Inferior parietal cortex (tissue), 1 donor: ENCODE data around the gene MRM1.

Experiments
- DNase-seq: peaks from one replicate; pipeline ENCODE4 v3.0.0-alpha.2; 2016; ENCODE audit errors: extremely low spot score

Gene MRM1

DNA sequence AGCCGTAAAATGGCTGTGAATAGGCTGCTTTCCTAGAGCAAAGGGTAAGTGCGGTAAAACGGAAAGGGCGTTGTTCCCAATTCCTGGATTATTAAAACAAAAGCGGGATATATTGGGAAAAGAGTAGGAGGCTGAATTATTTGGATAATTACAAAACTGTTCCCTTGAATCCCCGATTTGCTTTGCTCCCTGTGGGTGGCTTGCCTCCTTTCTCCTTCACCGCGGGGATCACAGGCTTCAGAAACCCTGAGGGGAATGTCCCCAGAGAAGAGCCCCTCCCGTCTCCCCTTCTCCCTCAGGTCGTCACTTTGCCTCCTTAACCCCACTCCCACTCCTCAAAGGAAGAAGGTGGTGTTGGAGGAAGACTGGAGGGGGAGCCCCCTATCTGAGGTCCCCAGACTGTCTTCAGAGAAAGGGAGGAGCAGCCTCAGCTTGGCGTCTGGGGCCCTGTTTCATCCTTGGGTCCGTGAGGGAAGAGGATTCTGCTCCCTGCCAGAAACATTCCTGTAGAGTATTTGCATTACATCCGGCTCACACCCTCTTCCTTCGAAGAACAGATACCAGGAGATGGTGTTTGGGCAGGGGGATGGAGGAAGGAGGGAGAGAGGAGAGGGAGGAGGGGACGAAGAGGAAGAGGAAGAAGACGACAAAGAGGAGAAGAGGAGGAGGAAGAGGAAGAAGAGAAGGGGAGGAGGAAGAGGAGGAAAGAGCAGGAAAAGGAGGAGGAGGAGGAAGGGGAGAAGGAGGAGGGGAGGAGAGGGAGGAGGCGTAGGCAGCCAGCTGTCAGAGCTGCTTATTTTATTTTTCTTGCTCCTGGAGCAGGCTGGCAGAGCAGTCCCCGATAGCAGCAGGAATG, 31.8 kb downstream of the MRM1 start:
- no peak for DNase-seq

DNA sequence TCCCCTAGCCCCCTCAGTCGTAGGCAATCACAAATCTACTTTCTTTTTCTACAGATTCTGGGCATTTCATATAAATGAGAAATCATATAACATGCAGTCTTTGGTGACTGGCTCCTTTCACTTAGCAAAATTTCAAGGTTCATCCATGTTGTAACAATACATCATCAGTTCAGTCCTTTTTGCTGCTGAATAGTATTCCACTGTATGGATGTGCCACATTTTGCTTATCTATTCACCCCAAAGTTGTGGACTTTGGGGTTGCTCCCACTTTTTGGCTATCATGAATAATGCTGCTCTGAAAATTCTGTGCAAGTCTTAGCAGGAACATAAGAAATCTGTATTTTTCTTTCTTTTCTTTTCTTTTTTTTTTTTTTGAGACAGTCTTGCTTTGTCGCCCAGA, 39.0 kb downstream of the MRM1 start:
- no peak for DNase-seq

GRCh38 chr17:36640836-36641235, 39.5 kb downstream of the MRM1 start:
- no peak for DNase-seq

DNA sequence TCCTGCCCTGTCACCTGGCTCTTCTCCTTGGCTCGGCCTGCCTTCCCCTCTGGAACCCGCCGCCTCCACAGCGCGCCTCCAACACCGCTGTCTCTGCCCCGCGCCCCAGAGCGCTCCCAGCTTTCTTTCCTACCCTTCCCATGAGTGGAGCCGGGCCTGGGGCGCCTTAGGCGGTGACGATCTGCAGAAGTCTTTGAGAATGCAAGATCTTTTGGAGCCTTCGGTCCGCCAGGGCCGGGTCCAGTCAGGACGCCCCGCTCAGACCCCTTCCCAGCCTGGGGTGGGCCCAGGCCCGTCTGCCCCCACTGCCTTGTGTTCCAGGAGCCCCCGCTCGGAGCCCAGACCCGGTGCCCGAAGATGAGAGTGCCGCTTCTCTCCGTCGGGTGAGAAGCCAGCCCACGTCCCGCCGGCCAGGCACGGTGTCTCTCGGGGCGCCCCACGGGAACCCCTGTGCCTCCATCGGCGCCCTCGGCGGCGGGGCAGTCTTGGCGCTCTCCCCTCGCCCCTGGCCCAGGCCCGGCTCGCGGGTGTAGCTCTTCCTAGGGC, 40.0 kb downstream of the MRM1 start:
- no peak for DNase-seq

GRCh38 chr17:36641877-36642845, 40.8 kb downstream of the MRM1 start:
- DNase-seq: no peak

- DNase-seq: no peak
Observed at GRCh38 chr17:36643086-36643685, 41.8 kb downstream of the MRM1 start.

DNA sequence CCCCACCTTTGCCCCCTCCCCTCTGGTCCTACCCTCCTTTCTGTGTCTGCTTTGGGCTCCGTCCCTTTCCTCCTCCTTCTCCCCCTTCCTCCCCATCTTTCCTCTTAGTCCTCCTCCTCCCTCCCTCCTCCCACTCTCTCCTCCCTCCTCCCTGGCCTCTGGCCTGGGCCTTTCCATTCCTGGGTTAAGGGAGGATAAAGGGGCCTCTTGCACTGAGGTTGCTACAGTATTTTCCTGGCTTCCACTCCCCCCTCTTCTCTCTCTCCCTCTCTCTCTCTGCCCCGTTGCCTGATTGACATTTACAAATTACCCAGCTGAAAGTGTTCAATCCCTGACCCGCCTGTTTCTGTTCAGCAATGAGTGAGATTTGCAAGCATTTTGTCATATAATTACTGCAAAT, 44.0 kb downstream of the MRM1 start:
- DNase-seq: no peak

DNA sequence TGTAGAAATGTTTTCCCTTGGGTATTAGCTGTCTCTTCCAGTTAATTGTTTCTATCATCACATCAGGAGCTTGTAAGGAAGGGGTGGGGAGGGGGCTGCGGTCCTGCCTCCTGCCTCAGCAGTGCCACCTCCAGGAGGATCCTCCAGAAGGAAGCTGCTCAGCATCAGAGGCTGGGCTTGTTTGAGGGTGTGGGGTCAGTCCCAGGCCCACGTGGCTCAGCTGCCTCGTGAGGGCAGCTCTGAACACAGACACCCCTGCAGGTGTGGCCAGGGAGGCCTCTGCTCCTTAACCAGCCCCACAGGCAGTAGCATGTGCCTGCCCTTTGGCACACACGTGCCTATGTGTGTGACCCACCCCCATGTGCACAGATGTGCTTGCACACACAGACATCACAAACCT, 46.3 kb downstream of the MRM1 start:
- DNase-seq: no peak

- DNase-seq: no peak
Observed at GRCh38 chr17:36650096-36650775, 48.9 kb downstream of the MRM1 start.

- no peak for DNase-seq
Observed at GRCh38 chr17:36653374-36653773, 52.0 kb downstream of the MRM1 start.

- DNase-seq: no peak
Observed at GRCh38 chr17:36653856-36654255, 52.5 kb downstream of the MRM1 start.

DNA sequence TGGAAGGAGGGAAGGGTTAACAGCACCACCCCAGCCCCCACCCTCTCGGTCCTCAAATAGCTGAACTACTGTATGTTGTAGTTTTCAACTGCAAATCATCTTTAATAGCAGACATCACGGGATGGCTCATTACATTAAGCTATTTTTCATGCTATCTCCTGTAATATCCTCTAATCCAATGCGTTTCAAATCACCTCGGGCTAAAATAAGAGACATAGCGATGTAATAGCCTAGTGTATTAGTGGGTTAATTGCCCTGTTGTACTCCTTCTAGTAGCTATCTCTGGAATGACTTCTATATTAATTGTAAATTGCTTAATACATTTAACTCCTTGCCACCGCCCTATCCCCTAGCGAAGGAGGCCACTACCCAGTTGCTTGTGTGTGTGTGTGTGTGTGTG, 54.3 kb downstream of the MRM1 start:
- DNase-seq: no peak

DNA sequence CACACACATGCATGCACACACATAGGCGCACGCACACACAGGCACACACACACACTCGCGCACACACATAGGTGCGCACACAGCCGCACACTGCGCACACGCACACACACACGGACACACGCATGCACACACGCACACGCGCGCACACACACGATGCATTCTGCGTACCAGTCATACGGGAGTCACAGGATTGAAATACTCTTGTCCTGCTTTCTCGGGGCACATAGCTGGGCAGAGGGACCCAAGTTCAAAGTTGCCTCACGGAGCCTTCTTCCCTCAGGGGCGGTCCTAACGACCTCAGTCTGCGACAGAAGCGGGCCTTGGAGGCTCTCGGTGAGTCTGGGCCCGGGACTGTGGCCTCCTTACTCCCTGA, 56.0 kb downstream of the MRM1 start:
- DNase-seq: no peak

GRCh38 chr17:36657763-36658490, 56.5 kb downstream of the MRM1 start:
- no peak for DNase-seq
